Measurements from ENCODE around the gene NXPE3. TPM values are rescaled to one million over a fixed set of nuclear protein-coding genes. Genes with fewer than 3 reads are reported as not detected.

Gene NXPE3
- total RNA-seq, 1 experiment from 2014 or later = 15.9 TPM

GRCh38 chr3:101852983-101853840, 74.2 kb downstream of the NXPE3 start:
- H3K14ac ChIP-seq (ENCODE audit: insufficient read depth, low read length) = no peak overlapping the region
- Mint-ChIP-seq H3K4me1 (peaks cover 21 to 22% of the 10 kb centered on the region in 2 experiments), H3K27me3 (ENCODE audit: low read depth) (no peaks in the 10 kb centered on the region; the same call in 1 of the 2 replicates), H3K27ac (peak overlapping the region in 2 of 3 experiments; percentile 25 to 32; a peak in 3 of 7 replicates), H3K36me3 (ENCODE audit: insufficient read depth in 1 of 3, low read depth in 3 of 3) (peaks cover 52 to 73% (median 63%) of the 10 kb centered on the region in 3 experiments), H3K4me3 (no peak overlapping the region), H3K9me3 (no peaks in the 10 kb centered on the region)
- no peak overlapping the region for H3K27ac ChIP-seq (ENCODE audit: insufficient read length, low read depth, low read length)
- no peak overlapping the region for H3K9ac ChIP-seq (ENCODE audit: extremely low read depth, insufficient read length, low read length)
- H3K23ac ChIP-seq (ENCODE audit: insufficient read length, low read depth, low read length) = no peak overlapping the region
- no peaks in the 10 kb centered on the region for H3K4me1 ChIP-seq (ENCODE audit: insufficient read depth, low read length)
- H2BK5ac ChIP-seq (ENCODE audit: insufficient read length, low read length) = no peak overlapping the region
- no peak for DNase-seq
- no peak overlapping the region for H3K18ac ChIP-seq (ENCODE audit: insufficient read length, low read depth, low read length)
- H3K27me3 ChIP-seq (ENCODE audit: insufficient read depth, low read length) = no peaks in the 10 kb centered on the region
- no peak overlapping the region for H2AFZ ChIP-seq (ENCODE audit: low read length)
- no peaks in the 10 kb centered on the region for H3K79me1 ChIP-seq (ENCODE audit: insufficient read depth, low read depth, low read length, poor library complexity, severe bottlenecking)
- no peaks in the 10 kb centered on the region for H3K23me2 ChIP-seq (ENCODE audit: insufficient read length, low read depth, low read length, poor library complexity, severe bottlenecking)
- H3K4ac ChIP-seq (ENCODE audit: low read depth, low read length) = no peak overlapping the region
- no peak overlapping the region for H2BK120ac ChIP-seq (ENCODE audit: low read depth, low read length, poor library complexity, severe bottlenecking)
- no peak overlapping the region for H3T11ph ChIP-seq (ENCODE audit: low read length)
- no peak overlapping the region for H4K8ac ChIP-seq (replicated peaks; ENCODE audit: insufficient read length, low read depth, low read length)
- no peak overlapping the region for H4K5ac ChIP-seq (ENCODE audit: insufficient read length, low read depth, low read length)
- H4K91ac ChIP-seq (ENCODE audit: insufficient read length, low read depth, low read length) = no peak overlapping the region
- no peaks in the 10 kb centered on the region for H3K9me3 ChIP-seq (ENCODE audit: control insufficient read depth, low read depth, low read length)
- no peak overlapping the region for H3K56ac ChIP-seq (ENCODE audit: insufficient read length, low read depth, low read length)
- TF ChIP-seq CTCF (conservative IDR thresholded peaks at IDR 0.05) = no peak
- H2BK12ac ChIP-seq (ENCODE audit: insufficient read length, low read depth, low read length) = no peak overlapping the region
- no peak overlapping the region for H3K4me2 ChIP-seq (ENCODE audit: insufficient read depth, insufficient read length, low read length)
- no peak overlapping the region for H2AK5ac ChIP-seq (ENCODE audit: insufficient read length, low read length)
- peaks cover 15% of the 10 kb centered on the region; the same call in 1 of the 2 replicates for H3K79me2 ChIP-seq (ENCODE audit: insufficient read depth, low read length)
- H2BK15ac ChIP-seq (ENCODE audit: low read depth, low read length) = no peak overlapping the region
- WGBS (ENCODE audit: extremely low coverage, insufficient read length, low lambda C conversion rate) = no CpG with 5 or more reads among the region's 8 CpGs
- no peak overlapping the region for H2BK20ac ChIP-seq (ENCODE audit: low read depth, low read length, poor library complexity, severe bottlenecking)
- H4K20me1 ChIP-seq (ENCODE audit: control insufficient read depth, insufficient read depth, insufficient read length) = no peaks in the 10 kb centered on the region
